Loucy (cell line): ENCODE data around the gene FLT3LG.

Source experiments
- H2AFZ ChIP-seq: fragments of 200-600 bp; sonication (generic); 2 replicates; pipeline ENCODE4 v1.6.0; 2016; ENCODE audit warnings: antibody characterized with exemption, mild to moderate bottlenecking, low read length, moderate library complexity
- H3F3A ChIP-seq: fragments of 200-600 bp; 2 replicates; pipeline ENCODE4 v1.6.0; 2016; ENCODE audit warnings: antibody characterized with exemption, low read depth, mild to moderate bottlenecking
- H3K27me3 ChIP-seq: fragments of 200-600 bp; sonication (generic); 2 replicates; pipeline ENCODE4 v1.6.1; 2014; ENCODE audit warnings: low read length, mild to moderate bottlenecking; ENCODE audit not compliant: insufficient read depth, poor library complexity, severe bottlenecking
- H3K36me3 ChIP-seq: fragments of 200-600 bp; sonication (generic); 2 replicates; pipeline ENCODE4 v1.6.1; 2016; ENCODE audit warnings: low read length; ENCODE audit not compliant: insufficient read depth
- H3K4me1 ChIP-seq: fragments of 200-600 bp; sonication (generic); 2 replicates; pipeline ENCODE4 v1.5.1; 2014; ENCODE audit warnings: low read length, mild to moderate bottlenecking; ENCODE audit not compliant: insufficient read depth, poor library complexity, severe bottlenecking
- H3K4me2 ChIP-seq: fragments of 200-600 bp; sonication (generic); 2 replicates; pipeline ENCODE4 v1.6.0; 2014; ENCODE audit warnings: antibody characterized with exemption, low read length, low read depth, mild to moderate bottlenecking; ENCODE audit not compliant: poor library complexity, severe bottlenecking
- H3K4me3 ChIP-seq: fragments of 200-600 bp; sonication (generic); 2 replicates; pipeline ENCODE4 v1.5.1; 2014; ENCODE audit warnings: low read length, mild to moderate bottlenecking, mixed read lengths; ENCODE audit not compliant: poor library complexity, severe bottlenecking
- H3K79me2 ChIP-seq: fragments of 200-600 bp; sonication (generic); 2 replicates; pipeline ENCODE4 v1.6.1; 2014; ENCODE audit warnings: low read length; ENCODE audit not compliant: insufficient read depth
- H3K9ac ChIP-seq: fragments of 200-600 bp; sonication (generic); 2 replicates; pipeline ENCODE4 v1.6.0; 2014; ENCODE audit warnings: mild to moderate bottlenecking, low read depth, low read length, moderate library complexity; ENCODE audit not compliant: poor library complexity, severe bottlenecking
- H3K9me2 ChIP-seq: fragments of 200-600 bp; sonication (generic); replicated peaks from 2 replicates; pipeline ENCODE4 v1.6.1; 2016; ENCODE audit warnings: low read depth, low read length, mixed read lengths
- H3K9me3 ChIP-seq: fragments of 200-600 bp; sonication (generic); 2 replicates; pipeline ENCODE4 v1.6.1; 2014; ENCODE audit warnings: mild to moderate bottlenecking, antibody characterized with exemption, low read length, low read depth; ENCODE audit not compliant: insufficient read depth
- H4K20me1 ChIP-seq: fragments of 200-600 bp; sonication (generic); 2 replicates; pipeline ENCODE4 v1.6.0; 2014; ENCODE audit warnings: antibody characterized with exemption, low read length, mild to moderate bottlenecking; ENCODE audit not compliant: insufficient read depth, poor library complexity, severe bottlenecking
- EZH2phosphoT487 ChIP-seq: fragments of 200-600 bp; IDR thresholded peaks from 2 replicates; pipeline ENCODE4 v1.6.1; 2018; ENCODE audit warnings: antibody characterized with exemption, mild to moderate bottlenecking, moderate library complexity, borderline replicate concordance
- TF ChIP-seq, protein P1 (sequence below): fragments of 200-600 bp; sonication (generic); conservative IDR thresholded peaks from 2 replicates; pipeline ENCODE4 v1.5.1; 2014; ENCODE audit warnings: mild to moderate bottlenecking, antibody characterized with exemption, low read length

Gene FLT3LG

DNA sequence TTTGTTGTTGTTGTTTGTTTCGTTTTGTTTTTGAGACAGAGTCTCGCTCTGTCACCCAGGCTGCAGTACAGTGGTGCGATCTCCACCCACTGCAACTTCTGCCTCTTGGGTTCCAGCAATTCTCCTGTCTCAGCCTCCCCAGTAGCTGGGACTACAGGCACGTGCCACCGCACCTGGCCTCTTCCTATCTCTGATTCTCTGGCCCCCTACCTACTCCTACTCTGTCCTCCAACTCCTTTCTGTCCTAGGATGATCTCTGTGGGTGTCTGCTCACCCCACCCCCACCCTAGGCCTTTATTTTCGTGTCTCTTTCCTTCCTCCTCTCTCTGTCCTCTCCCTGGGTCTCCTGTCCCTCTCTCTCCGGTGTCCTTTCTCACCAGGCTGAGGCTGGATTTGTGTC lies 23.6 kb upstream of the FLT3LG start:
- Histone ChIP-seq H3K4me2 (peak overlapping the region; percentile 89), H3K9me2 (no peaks in the 10 kb centered on the region), H3F3A (peaks cover 3% of the 10 kb centered on the region; the same call in 1 of the 2 replicates), H4K20me1 (peaks cover 22% of the 10 kb centered on the region), H3K4me1 (peaks cover 20% of the 10 kb centered on the region), H3K36me3 (no peaks in the 10 kb centered on the region; the same call in 1 of the 2 replicates), H3K9me3 (no peaks in the 10 kb centered on the region), H3K9ac (peak overlapping the region; percentile 99), H2AFZ (no peak overlapping the region), H3K27me3 (no peaks in the 10 kb centered on the region), H3K79me2 (peaks cover 53% of the 10 kb centered on the region), H3K4me3 (peak overlapping the region; percentile 97)
- TF ChIP-seq EZH2phosphoT487: no peak
- TF ChIP-seq, protein P1, sequence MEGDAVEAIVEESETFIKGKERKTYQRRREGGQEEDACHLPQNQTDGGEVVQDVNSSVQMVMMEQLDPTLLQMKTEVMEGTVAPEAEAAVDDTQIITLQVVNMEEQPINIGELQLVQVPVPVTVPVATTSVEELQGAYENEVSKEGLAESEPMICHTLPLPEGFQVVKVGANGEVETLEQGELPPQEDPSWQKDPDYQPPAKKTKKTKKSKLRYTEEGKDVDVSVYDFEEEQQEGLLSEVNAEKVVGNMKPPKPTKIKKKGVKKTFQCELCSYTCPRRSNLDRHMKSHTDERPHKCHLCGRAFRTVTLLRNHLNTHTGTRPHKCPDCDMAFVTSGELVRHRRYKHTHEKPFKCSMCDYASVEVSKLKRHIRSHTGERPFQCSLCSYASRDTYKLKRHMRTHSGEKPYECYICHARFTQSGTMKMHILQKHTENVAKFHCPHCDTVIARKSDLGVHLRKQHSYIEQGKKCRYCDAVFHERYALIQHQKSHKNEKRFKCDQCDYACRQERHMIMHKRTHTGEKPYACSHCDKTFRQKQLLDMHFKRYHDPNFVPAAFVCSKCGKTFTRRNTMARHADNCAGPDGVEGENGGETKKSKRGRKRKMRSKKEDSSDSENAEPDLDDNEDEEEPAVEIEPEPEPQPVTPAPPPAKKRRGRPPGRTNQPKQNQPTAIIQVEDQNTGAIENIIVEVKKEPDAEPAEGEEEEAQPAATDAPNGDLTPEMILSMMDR: no peak

DNA sequence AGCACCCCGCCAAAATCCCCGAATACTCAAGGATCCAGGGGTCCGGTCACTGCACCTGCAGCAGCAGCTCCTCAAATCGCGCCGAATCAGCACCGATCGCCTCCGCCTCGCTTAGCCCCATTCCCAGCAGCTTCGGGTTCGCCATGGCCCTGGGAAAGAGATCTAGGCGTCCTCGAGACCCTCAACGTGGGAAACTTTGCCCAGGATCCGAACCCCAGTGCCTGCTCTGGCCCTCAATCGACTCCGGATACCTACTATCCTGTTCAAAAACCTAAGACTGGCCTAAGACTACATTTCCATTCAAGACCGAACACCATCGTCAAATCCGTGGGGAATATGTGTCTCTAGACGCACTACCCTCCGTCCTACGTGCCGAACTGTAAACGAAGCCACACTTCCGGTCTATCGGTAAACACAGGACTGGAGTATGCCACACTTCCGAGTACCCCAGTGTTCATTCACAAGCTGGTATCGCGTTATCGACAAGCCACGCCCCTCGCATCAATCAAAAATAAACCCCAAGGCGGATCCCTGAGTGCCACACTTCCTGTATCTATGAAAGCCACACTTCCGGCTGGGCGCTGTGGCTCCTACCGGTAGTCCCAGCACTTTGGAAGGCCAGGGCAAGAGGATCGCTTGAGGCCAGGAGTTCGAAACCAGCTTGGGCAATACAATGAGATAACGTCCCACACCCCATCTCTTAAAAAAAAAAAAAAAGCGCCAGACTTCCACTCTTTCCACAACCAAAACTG lies 22.4 kb upstream of the FLT3LG start, which contains the start of gene PIH1D1:
TSS of gene PIH1D1 (minus strand) at position 385 of the 752 bp plus-strand sequence. CDS start at position 145, 240 bp downstream.
- TF ChIP-seq, protein P1: no peak
- no peak for TF ChIP-seq EZH2phosphoT487
- H3K9ac ChIP-seq: peak within 1 kb of the TSS; percentile 99
- H4K20me1 ChIP-seq: peaks cover 22% of the 10 kb centered on the region
- H3K79me2 ChIP-seq: peaks cover 57% of the 10 kb centered on the region
- H3K36me3 ChIP-seq: no peaks in the 10 kb centered on the region; the same call in 1 of the 2 replicates
- no peaks in the 10 kb centered on the region for H3K27me3 ChIP-seq
- H3K4me1 ChIP-seq: peaks cover 20% of the 10 kb centered on the region
- no peaks in the 10 kb centered on the region for H3F3A ChIP-seq
- H3K9me2 ChIP-seq: no peaks in the 10 kb centered on the region
- peak within 1 kb of the TSS; percentile 89 for H3K4me2 ChIP-seq
- H3K9me3 ChIP-seq: no peaks in the 10 kb centered on the region
- H2AFZ ChIP-seq: peak within 1 kb of the TSS; percentile 82; the same call in 1 of the 2 replicates
- H3K4me3 ChIP-seq: peak within 1 kb of the TSS; percentile 97

DNA sequence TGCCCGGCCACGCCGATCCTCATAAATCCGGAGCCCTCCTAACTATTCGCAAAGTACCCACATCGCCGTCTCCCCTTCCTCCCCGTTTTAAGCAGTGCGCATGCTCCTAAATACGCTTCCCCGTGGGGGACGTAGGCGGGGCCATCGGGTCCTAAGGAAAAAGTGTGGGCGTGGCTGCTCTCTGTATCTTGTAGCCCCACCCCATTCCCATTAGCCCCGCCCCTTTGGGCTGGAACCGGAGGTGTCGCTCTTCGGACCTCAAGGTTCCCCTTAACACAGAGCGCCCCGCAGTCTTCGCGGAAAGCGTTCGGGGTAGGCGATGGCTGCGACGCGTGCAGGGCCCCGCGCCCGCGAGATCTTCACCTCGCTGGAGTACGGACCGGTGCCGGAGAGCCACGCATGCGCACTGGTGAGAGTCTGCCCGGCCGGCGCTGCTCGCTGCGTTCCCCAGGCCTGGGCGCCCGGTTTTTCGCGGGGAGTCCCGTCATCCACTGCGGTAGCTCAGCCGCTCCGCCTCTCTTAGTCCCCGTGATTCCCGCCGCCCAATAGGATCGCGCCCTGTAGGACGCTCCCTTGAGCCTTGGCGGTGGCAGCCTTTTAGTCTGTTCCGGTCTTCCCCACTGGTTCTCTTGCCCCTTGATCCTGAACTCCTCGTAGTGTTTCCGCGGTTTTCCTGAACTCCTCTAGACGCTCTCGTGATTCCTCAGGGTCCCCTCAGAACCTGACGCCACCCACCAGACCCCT lies 20.8 kb upstream of the FLT3LG start, which contains the start of gene ALDH16A1:
TSS of gene ALDH16A1 (plus strand) at position 213 of the 744 bp plus-strand sequence. CDS start at position 320, 107 bp downstream.
- Histone ChIP-seq H3F3A (no peaks in the 10 kb centered on the region), H3K79me2 (peaks cover 50% of the 10 kb centered on the region), H3K27me3 (no peaks in the 10 kb centered on the region), H3K9me3 (no peaks in the 10 kb centered on the region), H3K4me2 (peak within 1 kb of the TSS; percentile 89), H3K9ac (peak within 1 kb of the TSS; percentile 99), H3K4me3 (peak within 1 kb of the TSS; percentile 97), H4K20me1 (peaks cover 8% of the 10 kb centered on the region), H3K36me3 (no peaks in the 10 kb centered on the region; the same call in 1 of the 2 replicates), H3K9me2 (no peaks in the 10 kb centered on the region), H2AFZ (peak within 1 kb of the TSS; percentile 82), H3K4me1 (peaks cover 22% of the 10 kb centered on the region)
- TF ChIP-seq, protein P1: no peak
- TF ChIP-seq EZH2phosphoT487: no peak
